ENCODE measurements around the gene GRXCR1. TPM values are rescaled to one million over a fixed set of nuclear protein-coding genes. Genes with fewer than 3 reads are reported as not detected.

Gene GRXCR1
- total RNA-seq = not detected in 2 replicates

GRCh38 chr4:42892413-42892812, at the start of gene GRXCR1:
Gene GRXCR1, plus strand, starts transcription at chr4:42892713. Its CDS starts 554 bp downstream, at chr4:42893267.

Small RNAs within 50 kb of the gene (small RNA-seq; reads per million reads assigned to genes)
- not detected for gene RN7SKP82

Other genes with a start within 250 kb of the GRXCR1 start
- gene ATP8A1, start 235.6 kb upstream of the GRXCR1 start, total RNA-seq = 8.8 and 10.5 TPM in 2 replicates